ENCODE results near the gene DNAJC5. TPM values are rescaled to one million over a fixed set of nuclear protein-coding genes. Genes with fewer than 3 reads are reported as not detected.
A peak's percentile ranks its signal among the peaks of the same experiment; 100 is the strongest.

DNAJC5 gene
- total and polyA plus RNA-seq, 2 donors from 2014 or later: 24.4 to 52.3 TPM

DNA sequence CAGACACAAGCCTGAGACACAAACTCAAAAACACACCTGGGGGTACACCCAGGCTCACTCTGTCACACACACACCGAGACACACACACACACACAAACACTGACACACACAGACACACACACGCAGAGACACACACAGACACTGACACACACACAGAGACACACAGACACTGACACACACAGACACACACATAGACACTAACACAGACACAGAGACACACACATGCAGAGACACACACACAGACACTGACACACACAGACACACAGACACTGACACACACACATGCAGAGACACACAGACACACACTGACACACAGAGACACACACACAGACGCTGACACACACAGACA, 48.1 kb upstream of the DNAJC5 start:
- FAIRE-seq (no peak), DNase-seq (no peak)
- Histone ChIP-seq H3K9me3 (ENCODE audit: control insufficient read depth in 2 of 3, insufficient read depth in 1 of 3, low read length in 3 of 3) (no peaks in the 10 kb centered on the region), H3K4me1 (ENCODE audit: control insufficient read depth in 2 of 3, insufficient read depth in 2 of 3, low read depth in 1 of 3, low read length in 3 of 3) (peaks cover 5 to 21% (median 5%) of the 10 kb centered on the region in 3 donors), H3K36me3 (ENCODE audit: control insufficient read depth in 2 of 3, insufficient read depth in 3 of 3, low read length in 3 of 3) (no peaks in the 10 kb centered on the region), H3K4me3 (ENCODE audit: low read length in 3 of 3) (peak overlapping the region; percentile 12 to 32 (median 27)), H3K9ac (ENCODE audit: low read length in 3 of 3) (peak overlapping the region in 2 of 3 donors; percentile 6 to 34), H3K27me3 (ENCODE audit: control insufficient read depth, insufficient read depth, low read length) (no peaks in the 10 kb centered on the region), H3K27ac (ENCODE audit: low read depth in 2 of 2, low read length in 2 of 2) (peak overlapping the region; percentile 54 to 55)
- intact Hi-C loops (cut with DNase I): no loop called here
- TF ChIP-seq, protein P1, sequence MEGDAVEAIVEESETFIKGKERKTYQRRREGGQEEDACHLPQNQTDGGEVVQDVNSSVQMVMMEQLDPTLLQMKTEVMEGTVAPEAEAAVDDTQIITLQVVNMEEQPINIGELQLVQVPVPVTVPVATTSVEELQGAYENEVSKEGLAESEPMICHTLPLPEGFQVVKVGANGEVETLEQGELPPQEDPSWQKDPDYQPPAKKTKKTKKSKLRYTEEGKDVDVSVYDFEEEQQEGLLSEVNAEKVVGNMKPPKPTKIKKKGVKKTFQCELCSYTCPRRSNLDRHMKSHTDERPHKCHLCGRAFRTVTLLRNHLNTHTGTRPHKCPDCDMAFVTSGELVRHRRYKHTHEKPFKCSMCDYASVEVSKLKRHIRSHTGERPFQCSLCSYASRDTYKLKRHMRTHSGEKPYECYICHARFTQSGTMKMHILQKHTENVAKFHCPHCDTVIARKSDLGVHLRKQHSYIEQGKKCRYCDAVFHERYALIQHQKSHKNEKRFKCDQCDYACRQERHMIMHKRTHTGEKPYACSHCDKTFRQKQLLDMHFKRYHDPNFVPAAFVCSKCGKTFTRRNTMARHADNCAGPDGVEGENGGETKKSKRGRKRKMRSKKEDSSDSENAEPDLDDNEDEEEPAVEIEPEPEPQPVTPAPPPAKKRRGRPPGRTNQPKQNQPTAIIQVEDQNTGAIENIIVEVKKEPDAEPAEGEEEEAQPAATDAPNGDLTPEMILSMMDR (IDR thresholded peaks at IDR 0.05; ENCODE audit: borderline replicate concordance, extremely low read depth, insufficient read depth): no peak

- H3K4me3 ChIP-seq (ENCODE audit: low read length in 3 of 3): peak overlapping the region; percentile 12 to 32 (median 27)
- no peaks in the 10 kb centered on the region for H3K27me3 ChIP-seq (ENCODE audit: control insufficient read depth, insufficient read depth, low read length)
- DNase-seq (peak; percentile 46 to 83 (median 73)), FAIRE-seq (no peak)
- no peaks in the 10 kb centered on the region for H3K9me3 ChIP-seq (ENCODE audit: control insufficient read depth in 2 of 3, insufficient read depth in 1 of 3, low read length in 3 of 3)
- H3K9ac ChIP-seq (ENCODE audit: low read length in 3 of 3): peak overlapping the region in 2 of 3 donors; percentile 6 to 34
- peaks cover 5 to 21% (median 5%) of the 10 kb centered on the region in 3 donors for H3K4me1 ChIP-seq (ENCODE audit: control insufficient read depth in 2 of 3, insufficient read depth in 2 of 3, low read depth in 1 of 3, low read length in 3 of 3)
- intact Hi-C loops (cut with DNase I): no loop called here
- peak overlapping the region; percentile 54 to 55 for H3K27ac ChIP-seq (ENCODE audit: low read depth in 2 of 2, low read length in 2 of 2)
- TF ChIP-seq, protein P1 (IDR thresholded peaks at IDR 0.05; ENCODE audit: borderline replicate concordance, extremely low read depth, insufficient read depth): no peak
- H3K36me3 ChIP-seq (ENCODE audit: control insufficient read depth in 2 of 3, insufficient read depth in 3 of 3, low read length in 3 of 3): no peaks in the 10 kb centered on the region
These were observed 47.5 kb upstream of the DNAJC5 start for GRCh38 chr20:63847237-63848002.

DNA sequence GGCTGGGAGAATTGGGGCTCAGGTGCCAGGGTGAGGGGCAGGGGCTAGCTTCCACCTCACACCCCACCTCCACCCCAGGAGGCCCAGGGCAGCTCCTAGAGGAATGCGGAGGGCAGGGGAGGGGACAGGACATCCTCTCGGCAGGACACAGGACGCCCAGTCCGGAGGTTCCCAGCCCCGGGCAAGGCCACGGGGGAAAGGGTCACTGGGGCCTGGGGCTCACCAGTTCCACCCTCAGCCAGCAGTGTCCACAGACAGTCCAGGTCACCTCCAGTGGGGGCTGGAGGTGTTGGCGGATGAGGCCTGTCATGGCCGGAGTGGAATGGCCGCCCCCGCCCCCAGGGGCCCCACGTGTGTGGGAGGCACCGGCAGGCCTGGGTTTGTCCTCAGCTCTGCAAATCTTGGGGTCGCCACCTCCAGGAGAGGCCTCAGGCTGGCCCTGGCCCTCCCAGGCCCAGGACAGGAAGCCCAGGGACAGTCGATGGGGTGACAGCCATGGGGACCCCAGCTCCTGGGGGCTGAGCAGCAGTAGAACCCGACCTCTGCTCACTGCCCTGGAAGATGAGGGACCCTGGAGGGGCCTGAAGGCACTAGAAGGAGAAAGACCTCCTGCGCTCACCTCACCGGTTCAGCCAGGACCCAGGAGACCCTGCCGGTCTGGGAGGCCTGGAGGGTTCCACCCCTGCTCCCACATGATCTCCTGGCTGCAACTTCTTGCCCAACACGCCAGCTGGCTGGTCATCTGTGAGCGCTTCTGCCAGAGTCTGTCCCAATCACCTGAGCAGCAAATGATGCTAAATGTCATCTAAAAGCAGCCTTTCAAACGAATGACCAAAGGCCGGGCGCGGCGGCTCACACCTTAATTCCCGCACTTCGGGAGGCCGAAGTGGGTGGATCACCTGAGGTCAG, 46.7 kb upstream of the DNAJC5 start:
- intact Hi-C loops (cut with DNase I): no loop called here
- no peaks in the 10 kb centered on the region for H3K27me3 ChIP-seq (ENCODE audit: control insufficient read depth, insufficient read depth, low read length)
- peaks cover 5 to 21% (median 5%) of the 10 kb centered on the region in 3 donors for H3K4me1 ChIP-seq (ENCODE audit: control insufficient read depth in 2 of 3, insufficient read depth in 2 of 3, low read depth in 1 of 3, low read length in 3 of 3)
- H3K4me3 ChIP-seq (ENCODE audit: low read length in 3 of 3): no peak overlapping the region
- H3K9me3 ChIP-seq (ENCODE audit: control insufficient read depth in 2 of 3, insufficient read depth in 1 of 3, low read length in 3 of 3): no peaks in the 10 kb centered on the region
- peak overlapping the region; percentile 22 to 54 for H3K27ac ChIP-seq (ENCODE audit: low read depth in 2 of 2, low read length in 2 of 2)
- no peak overlapping the region for H3K9ac ChIP-seq (ENCODE audit: low read length in 3 of 3)
- TF ChIP-seq, protein P1 (IDR thresholded peaks at IDR 0.05; ENCODE audit: borderline replicate concordance, extremely low read depth, insufficient read depth): no peak
- FAIRE-seq (no peak), DNase-seq (peak in 1 of 5 donors; percentile 71)
- H3K36me3 ChIP-seq (ENCODE audit: control insufficient read depth in 2 of 3, insufficient read depth in 3 of 3, low read length in 3 of 3): no peaks in the 10 kb centered on the region

Data from kidney (tissue), 14 donors.